HCT116 (cell line): ENCODE results near the gene PLGRKT. TPM values are rescaled to one million over a fixed set of nuclear protein-coding genes. Genes with fewer than 3 reads are reported as not detected.
"Not testable (repeated sequence)": the region's sequence is repeated elsewhere in the genome, so short reads cannot be mapped to it uniquely, and the experiment has no call there.

Experiments used
- ATAC-seq: fragments of 200-7000 bp; cut with Tn5 transposase; 2 replicates; pipeline ENCODE4 v1.9.1; 2020; ENCODE audit warnings: mild to moderate bottlenecking, moderate library complexity
- BruUV-seq: library from RNA; stranded (reverse); fragments of 400-500 nt; replicated peaks from 2 replicates; lab custom pipeline; 2021; lab: Mats Ljungman, UMichigan
- CTCF ChIA-PET: fragments of 300-600 bp; sonication (Branson Sonifier 250); formaldehyde crosslinking; loops from one replicate; lab custom pipeline; 2021; ENCODE audit warnings: antibody characterized with exemption; lab: Charles Lee
- POLR2A ChIA-PET: fragments of 300-600, 350-600 bp; sonication (Branson Sonifier 250); formaldehyde crosslinking; loops from one replicate; lab custom pipeline; 2021; ENCODE audit warnings: antibody characterized with exemption; lab: Charles Lee
- RAD21 ChIA-PET, 2 experiments: fragments of 300-600 bp; sonication (Branson Sonifier 250); formaldehyde crosslinking; loops; one replicate each; lab custom pipeline; 2023; ENCODE audit warnings: low total read pairs in 2 of 2; ENCODE audit not compliant: uncharacterized antibody in 2 of 2, unreplicated experiment in 2 of 2, low non-redundant PET in 1 of 2; lab: Charles Lee
- DNase-seq: peaks from one replicate; pipeline ENCODE4 v3.0.0-alpha.2; 2010; ENCODE audit warnings: low read depth, low spot score
- H2AFZ ChIP-seq: fragments of 200-600 bp; shearing (Covaris generic), sonication (generic); 2 replicates; pipeline ENCODE4 v1.6.1; 2017; ENCODE audit warnings: low read depth, mixed run types, mixed read lengths, antibody characterized with exemption, low read length; ENCODE audit not compliant: poor library complexity, severe bottlenecking
- H3K27ac ChIP-seq: 2 replicates; pipeline ENCODE4 v1.5.1; 2012; ENCODE audit warnings: low read depth, low read length
- H3K27me3 ChIP-seq: fragments of 200-600 bp; sonication (generic); 2 replicates; pipeline ENCODE4 v1.6.1; 2016; ENCODE audit warnings: mixed run types, low read length, mixed read lengths; ENCODE audit not compliant: insufficient read depth
- H3K36me3 ChIP-seq, 2 experiments: fragments of 200-500 bp in 1 of 2; fragments of 200-600 bp in 1 of 2; sonication (Bioruptor generic) in 1 of 2; sonication (generic) in 1 of 2; 2 replicates each; pipeline versions ENCODE4 v1.5.1 to v1.6.1; 2014 to 2016; ENCODE audit warnings: low read length in 2 of 2, inconsistent platforms in 1 of 2, mixed read lengths in 1 of 2, mixed run types in 1 of 2; ENCODE audit not compliant: insufficient read depth in 2 of 2, control insufficient read depth in 1 of 2
- H3K4me1 ChIP-seq, 2 experiments: fragments of 200-600 bp in 1 of 2; sonication (generic) in 1 of 2; 2 replicates each; pipeline versions ENCODE4 v1.5.1 to v1.6.1; 2012 to 2017; ENCODE audit warnings: low read length in 2 of 2, inconsistent platforms in 1 of 2, mild to moderate bottlenecking in 1 of 2, mixed read lengths in 1 of 2, mixed run types in 1 of 2, moderate library complexity in 1 of 2; ENCODE audit not compliant: insufficient read depth in 2 of 2, control insufficient read depth in 1 of 2
- H3K4me2 ChIP-seq: fragments of 200-600 bp; sonication (generic); 2 replicates; pipeline ENCODE4 v1.6.1; 2017; ENCODE audit warnings: mixed run types, low read length, mixed read lengths
- H3K4me3 ChIP-seq, 2 experiments: fragments of 200-600 bp in 1 of 2; sonication (generic) in 1 of 2; replicated peaks in 1 of 2; 2 replicates each; pipeline ENCODE4 v1.5.1; 2011 to 2016; ENCODE audit warnings: low read length in 2 of 2, control low read depth in 1 of 2, low read depth in 1 of 2, mild to moderate bottlenecking in 1 of 2, mixed read lengths in 1 of 2, mixed run types in 1 of 2
- H3K79me2 ChIP-seq: fragments of 200-600 bp; sonication (generic); 2 replicates; pipeline ENCODE4 v1.6.1; 2017; ENCODE audit warnings: mild to moderate bottlenecking, mixed run types, low read length, moderate library complexity, mixed read lengths; ENCODE audit not compliant: insufficient read depth
- H3K9ac ChIP-seq: fragments of 200-600 bp; sonication (generic); 2 replicates; pipeline ENCODE4 v1.6.1; 2016; ENCODE audit warnings: low read length, mixed read lengths
- H3K9me2 ChIP-seq: fragments of 200-600 bp; sonication (generic), shearing (Covaris generic); 2 replicates; pipeline ENCODE4 v1.6.1; 2017; ENCODE audit warnings: mixed run types, mild to moderate bottlenecking, moderate library complexity; ENCODE audit not compliant: insufficient read depth
- H3K9me3 ChIP-seq, 2 experiments: fragments of 200-500 bp in 1 of 2; fragments of 200-600 bp in 1 of 2; sonication (Bioruptor generic) in 1 of 2; sonication (generic) in 1 of 2; 2 replicates each; pipeline ENCODE4 v1.6.1; 2014 to 2017; ENCODE audit warnings: low read length in 2 of 2, mixed read lengths in 2 of 2, inconsistent platforms in 1 of 2, low read depth in 1 of 2, mild to moderate bottlenecking in 1 of 2, mixed run types in 1 of 2, moderate library complexity in 1 of 2; ENCODE audit not compliant: control insufficient read depth in 1 of 2, insufficient read depth in 1 of 2
- H4K20me1 ChIP-seq: fragments of 200-600 bp; sonication (generic), shearing (Covaris generic); 2 replicates; pipeline ENCODE4 v1.6.1; 2017; ENCODE audit warnings: mixed run types, mild to moderate bottlenecking, moderate library complexity; ENCODE audit not compliant: insufficient read depth
- CEBPB ChIP-seq: IDR thresholded peaks from 2 replicates; pipeline ENCODE4 v1.6.1; 2012; ENCODE audit warnings: low read depth
- EZH2phosphoT487 ChIP-seq: fragments of 200-600 bp; IDR thresholded peaks from 2 replicates; pipeline ENCODE4 v1.6.1; 2018; ENCODE audit warnings: antibody characterized with exemption, borderline replicate concordance
- POLR2AphosphoS5 ChIP-seq: IDR thresholded peaks from 2 replicates; pipeline ENCODE4 v1.6.1; 2011; ENCODE audit warnings: mild to moderate bottlenecking, low read depth, low read length, moderate library complexity
- TCF7L2 ChIP-seq: IDR thresholded peaks from 2 replicates; pipeline ENCODE4 v1.7.0; 2011; ENCODE audit warnings: borderline replicate concordance, inconsistent platforms; ENCODE audit not compliant: insufficient read depth, insufficient read length; ENCODE audit errors: extremely low read depth
- intact Hi-C: fragments of 100-400 bp; cut with micrococcal nuclease; formaldehyde crosslinking; loops from 2 replicates; pipeline ENCODE4 v1.10.0; 2022
- total RNA-seq: library from RNA; stranded (reverse); gene quantifications from one replicate; pipeline ENCODE4 v1.2.1, GENCODE V29; 2021; ENCODE audit not compliant: unreplicated experiment
- TF ChIP-seq, protein P1 (sequence below), 3 experiments: fragments of 200-600 bp in 1 of 3; sonication (generic) in 1 of 3; IDR thresholded peaks in 2 of 3; conservative IDR thresholded peaks in 1 of 3; 2 replicates each; pipeline ENCODE4 v1.5.1; 2012 to 2017; ENCODE audit warnings: low read depth in 2 of 3, low read length in 2 of 3, antibody characterized with exemption in 1 of 3, borderline replicate concordance in 1 of 3, control low read depth in 1 of 3, mild to moderate bottlenecking in 1 of 3, mixed read lengths in 1 of 3, mixed run types in 1 of 3, moderate library complexity in 1 of 3; ENCODE audit not compliant: insufficient read depth in 1 of 3
- TF ChIP-seq, protein P2 (sequence below): IDR thresholded peaks from 2 replicates; pipeline ENCODE4 v1.6.1; 2012

The PLGRKT gene
- total RNA-seq, 1 experiment from 2014 or later: 23.8 TPM

DNA sequence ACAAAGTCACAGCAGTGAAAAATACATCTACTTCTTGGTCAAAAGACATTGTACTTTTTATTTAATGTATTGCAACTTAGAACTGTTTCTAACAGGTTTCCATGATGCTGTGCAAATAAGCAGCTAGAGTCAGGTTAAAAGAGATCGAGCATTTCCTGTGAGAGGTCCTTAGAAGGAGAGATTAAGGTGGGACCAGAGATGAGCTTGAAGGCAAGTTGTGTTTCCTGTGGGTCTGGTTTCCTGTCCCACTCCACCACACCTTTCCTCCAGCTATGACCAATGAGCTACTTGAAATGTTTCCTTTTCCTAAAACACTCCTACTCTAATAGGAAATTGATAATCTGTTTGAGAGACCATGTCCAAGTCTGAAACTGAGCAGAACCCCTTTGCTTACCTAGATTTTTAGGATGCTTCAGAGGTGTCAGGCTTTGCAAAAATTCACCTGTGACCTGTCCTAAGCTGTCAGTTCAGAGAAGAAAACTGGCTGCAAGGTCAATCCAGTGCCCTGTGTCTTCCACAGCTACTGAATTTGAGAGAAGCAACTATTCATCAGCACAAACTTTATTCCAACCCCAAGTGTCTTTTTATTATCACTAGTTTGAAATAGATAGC, 85.0 kb downstream of the PLGRKT start:
- ChIA-PET POLR2A (no interaction called here), CTCF (no interaction called here), RAD21 (no interaction called here)
- H4K20me1 ChIP-seq: no peaks in the 10 kb centered on the region
- no peak overlapping the region for H3K27ac ChIP-seq
- H3K9ac ChIP-seq: no peak overlapping the region
- H3K9me3 ChIP-seq: no peaks in the 10 kb centered on the region
- DNase-seq (no peak), ATAC-seq (no peak)
- H3K36me3 ChIP-seq: no peaks in the 10 kb centered on the region
- H3K79me2 ChIP-seq: no peaks in the 10 kb centered on the region
- no peak overlapping the region for H2AFZ ChIP-seq
- H3K9me2 ChIP-seq: no peaks in the 10 kb centered on the region
- no peak overlapping the region for H3K4me2 ChIP-seq
- no peaks in the 10 kb centered on the region for H3K4me1 ChIP-seq
- no peak overlapping the region for H3K4me3 ChIP-seq
- intact Hi-C loops: no loop called here
- TF ChIP-seq CEBPB (no peak), POLR2AphosphoS5 (no peak), EZH2phosphoT487 (no peak), TCF7L2 (no peak)
- TF ChIP-seq, protein P1, sequence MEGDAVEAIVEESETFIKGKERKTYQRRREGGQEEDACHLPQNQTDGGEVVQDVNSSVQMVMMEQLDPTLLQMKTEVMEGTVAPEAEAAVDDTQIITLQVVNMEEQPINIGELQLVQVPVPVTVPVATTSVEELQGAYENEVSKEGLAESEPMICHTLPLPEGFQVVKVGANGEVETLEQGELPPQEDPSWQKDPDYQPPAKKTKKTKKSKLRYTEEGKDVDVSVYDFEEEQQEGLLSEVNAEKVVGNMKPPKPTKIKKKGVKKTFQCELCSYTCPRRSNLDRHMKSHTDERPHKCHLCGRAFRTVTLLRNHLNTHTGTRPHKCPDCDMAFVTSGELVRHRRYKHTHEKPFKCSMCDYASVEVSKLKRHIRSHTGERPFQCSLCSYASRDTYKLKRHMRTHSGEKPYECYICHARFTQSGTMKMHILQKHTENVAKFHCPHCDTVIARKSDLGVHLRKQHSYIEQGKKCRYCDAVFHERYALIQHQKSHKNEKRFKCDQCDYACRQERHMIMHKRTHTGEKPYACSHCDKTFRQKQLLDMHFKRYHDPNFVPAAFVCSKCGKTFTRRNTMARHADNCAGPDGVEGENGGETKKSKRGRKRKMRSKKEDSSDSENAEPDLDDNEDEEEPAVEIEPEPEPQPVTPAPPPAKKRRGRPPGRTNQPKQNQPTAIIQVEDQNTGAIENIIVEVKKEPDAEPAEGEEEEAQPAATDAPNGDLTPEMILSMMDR (IDR thresholded peaks at IDR 0.05 in 2 of 3, conservative IDR thresholded peaks at IDR 0.05 in 1 of 3; ENCODE audit: borderline replicate concordance in 1 of 3, insufficient read depth in 1 of 3, low read depth in 2 of 3, low read length in 2 of 3): no peak
- TF ChIP-seq, protein P2, sequence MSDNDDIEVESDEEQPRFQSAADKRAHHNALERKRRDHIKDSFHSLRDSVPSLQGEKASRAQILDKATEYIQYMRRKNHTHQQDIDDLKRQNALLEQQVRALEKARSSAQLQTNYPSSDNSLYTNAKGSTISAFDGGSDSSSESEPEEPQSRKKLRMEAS: no peak
- no TSS peak for BruUV-seq
- H3K27me3 ChIP-seq: no peaks in the 10 kb centered on the region

DNA sequence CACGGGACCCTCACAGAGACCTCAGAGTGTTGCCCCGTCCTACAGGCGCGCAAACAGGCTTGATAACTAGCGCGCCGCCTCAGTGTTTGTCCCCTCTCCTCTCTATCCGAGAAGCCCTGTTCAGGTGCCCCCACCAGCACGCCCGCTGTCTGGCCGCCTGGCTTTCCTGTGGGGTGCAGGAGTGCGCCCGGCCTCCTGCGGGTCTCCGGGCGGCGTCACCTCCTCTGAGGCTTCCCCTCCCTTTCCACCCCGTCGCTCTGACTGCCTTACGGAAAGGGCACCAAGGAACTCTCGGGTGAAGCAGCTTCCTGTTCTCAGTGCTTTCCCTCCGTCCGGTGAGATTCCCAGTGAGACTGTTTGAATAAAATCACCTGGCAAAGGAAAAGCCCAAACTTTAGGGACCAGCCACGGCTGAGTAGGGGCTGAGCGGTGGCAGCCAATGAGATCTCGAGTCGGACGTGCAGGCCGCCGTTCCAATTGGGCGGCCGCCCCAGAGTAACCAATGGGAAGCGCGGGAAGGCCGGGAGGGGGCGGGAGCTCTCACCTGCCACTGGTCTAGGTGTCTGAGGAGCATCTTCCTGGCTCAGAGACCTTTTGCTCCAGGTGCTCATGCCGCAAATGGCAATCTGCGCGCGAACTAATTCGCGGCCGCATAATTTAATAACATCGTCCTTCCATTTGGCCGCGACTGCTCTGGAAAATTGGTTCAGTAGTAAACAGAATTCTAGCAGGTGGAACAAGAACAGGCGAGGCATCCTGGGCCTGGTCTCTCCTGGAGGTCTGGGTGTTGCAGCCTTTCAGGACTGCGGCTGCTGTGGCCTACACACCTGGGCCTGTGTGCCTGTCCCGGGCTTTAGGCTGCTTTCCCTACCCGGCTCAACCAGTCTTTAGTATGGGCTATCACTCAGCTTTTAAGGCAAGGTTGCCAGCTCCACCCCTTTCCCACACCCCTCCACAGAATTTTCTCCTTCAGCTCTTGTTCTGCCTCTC, 98.4 kb downstream of the PLGRKT start, which contains the start of gene RLN1:
RLN1 (minus strand) TSS at position 885 of the 990 bp plus-strand sequence; CDS start at position 755, 130 bp downstream.
- H3K9ac ChIP-seq, RAD21 ChIA-PET, intact Hi-C loops, H3K27me3 ChIP-seq, CTCF ChIA-PET, H3K36me3 ChIP-seq, H3K4me1 ChIP-seq, BruUV-seq, H3K9me2 ChIP-seq, DNase-seq, POLR2A ChIA-PET, H4K20me1 ChIP-seq, H3K27ac ChIP-seq, H3K79me2 ChIP-seq, H3K9me3 ChIP-seq, H3K4me3 ChIP-seq: not testable (repeated sequence)
- ATAC-seq: peak; percentile 99
- peak within 1 kb of the TSS; percentile 13 for H3K4me2 ChIP-seq
- peak within 1 kb of the TSS; percentile 68 for H2AFZ ChIP-seq
